ENCODE measurements around the gene SSBP3.
"Not testable (repeated sequence)": the region's sequence is repeated elsewhere in the genome, so short reads cannot be mapped to it uniquely, and the experiment has no call there.

- not testable (repeated sequence) for TF ChIP-seq CTCF, POLR2A (IDR thresholded peaks at IDR 0.05)
Observed at GRCh38 chr1:54207896-54208295, 198.3 kb downstream of the SSBP3 start.

All from body of pancreas (tissue), 4 donors.